ENCODE measurements around the gene RPL4. TPM values are rescaled to one million over a fixed set of nuclear protein-coding genes. Genes with fewer than 3 reads are reported as not detected.
"Not testable (repeated sequence)": the region's sequence is repeated elsewhere in the genome, so short reads cannot be mapped to it uniquely, and the experiment has no call there.

The RPL4 gene
- total RNA-seq, 1 donor from 2014 or later: 2,560 TPM

- no peak for DNase-seq (ENCODE audit: extremely low spot score, unreplicated experiment)
- Mint-ChIP-seq H3K4me1 (ENCODE audit: unreplicated experiment) (peaks cover 32% of the 10 kb centered on the region), H3K9me3 (ENCODE audit: unreplicated experiment) (no peaks in the 10 kb centered on the region), H3K27ac (ENCODE audit: unreplicated experiment) (peak overlapping the region; percentile 98), H3K4me3 (ENCODE audit: unreplicated experiment) (peak overlapping the region; percentile 97), H3K27me3 (ENCODE audit: unreplicated experiment) (no peaks in the 10 kb centered on the region), H3K36me3 (ENCODE audit: unreplicated experiment) (peaks cover 21% of the 10 kb centered on the region)
- no peak for TF ChIP-seq CTCF (IDR thresholded peaks at IDR 0.05)
These were observed 766 bp upstream of the RPL4 start for GRCh38 chr15:66505430-66505811.

- Mint-ChIP-seq H3K9me3 (ENCODE audit: unreplicated experiment) (no peaks in the 10 kb centered on the region), H3K27ac (ENCODE audit: unreplicated experiment) (peak overlapping the region; percentile 98), H3K27me3 (ENCODE audit: unreplicated experiment) (no peaks in the 10 kb centered on the region), H3K4me3 (ENCODE audit: unreplicated experiment) (peak overlapping the region; percentile 97), H3K4me1 (ENCODE audit: unreplicated experiment) (peaks cover 34% of the 10 kb centered on the region), H3K36me3 (ENCODE audit: unreplicated experiment) (peaks cover 34% of the 10 kb centered on the region)
- peak; percentile 21 for DNase-seq (ENCODE audit: extremely low spot score, unreplicated experiment)
- TF ChIP-seq CTCF (IDR thresholded peaks at IDR 0.05): no peak
These were observed 684 bp downstream of the RPL4 start for GRCh38 chr15:66503780-66504562.

- not testable (repeated sequence) for H3K9me3 Mint-ChIP-seq (ENCODE audit: unreplicated experiment); H3K27me3 Mint-ChIP-seq (ENCODE audit: unreplicated experiment)
- H3K36me3 Mint-ChIP-seq (ENCODE audit: unreplicated experiment): peaks cover 36% of the 10 kb centered on the region
- peak overlapping the region; percentile 98 for H3K27ac Mint-ChIP-seq (ENCODE audit: unreplicated experiment)
- peaks cover 37% of the 10 kb centered on the region for H3K4me1 Mint-ChIP-seq (ENCODE audit: unreplicated experiment)
- DNase-seq (ENCODE audit: extremely low spot score, unreplicated experiment): peak; percentile 21
- peak overlapping the region; percentile 97 for H3K4me3 Mint-ChIP-seq (ENCODE audit: unreplicated experiment)
These were observed 1.5 kb downstream of the RPL4 start for GRCh38 chr15:66503041-66503648.

GRCh38 chr15:66502491-66502890 is 2.2 kb downstream of the RPL4 start:
- H3K27ac Mint-ChIP-seq (ENCODE audit: unreplicated experiment): peak overlapping the region; percentile 32

GRCh38 chr15:66500346-66500745 is 4.3 kb downstream of the RPL4 start:
- not testable (repeated sequence) for H3K27ac Mint-ChIP-seq (ENCODE audit: unreplicated experiment); H3K4me3 Mint-ChIP-seq (ENCODE audit: unreplicated experiment); H3K27me3 Mint-ChIP-seq (ENCODE audit: unreplicated experiment); H3K9me3 Mint-ChIP-seq (ENCODE audit: unreplicated experiment)
- H3K36me3 Mint-ChIP-seq (ENCODE audit: unreplicated experiment): peaks cover 44% of the 10 kb centered on the region
- H3K4me1 Mint-ChIP-seq (ENCODE audit: unreplicated experiment): peaks cover 40% of the 10 kb centered on the region
- DNase-seq (ENCODE audit: extremely low spot score, unreplicated experiment): peak; percentile 64

More at GRCh38 chr15:66502491-66502890, 2.2 kb downstream of the RPL4 start:
- Mint-ChIP-seq H3K36me3 (ENCODE audit: unreplicated experiment) (peaks cover 41% of the 10 kb centered on the region), H3K9me3 (ENCODE audit: unreplicated experiment) (no peaks in the 10 kb centered on the region), H3K4me1 (ENCODE audit: unreplicated experiment) (peaks cover 44% of the 10 kb centered on the region), H3K27me3 (ENCODE audit: unreplicated experiment) (no peaks in the 10 kb centered on the region), H3K4me3 (ENCODE audit: unreplicated experiment) (peak overlapping the region; percentile 97)
- DNase-seq (ENCODE audit: extremely low spot score, unreplicated experiment): peak; percentile 13
- no peak for TF ChIP-seq CTCF (IDR thresholded peaks at IDR 0.05)
